NOMO-1 treated with DMSO at 0.1 percent for 48 hours (cell line): Measurements from ENCODE around the gene CTDSPL.
"Not testable (repeated sequence)": the region's sequence is repeated elsewhere in the genome, so short reads cannot be mapped to it uniquely, and the experiment has no call there.

Experiments
- DNase-seq: peaks from one replicate; lab custom pipeline; 2025; ENCODE audit not compliant: unreplicated experiment; lab: John Stamatoyannopoulos, UW

CTDSPL gene

GRCh38 chr3:37963635-37964034, 102.0 kb downstream of the CTDSPL start:
- DNase-seq: no peak

DNA sequence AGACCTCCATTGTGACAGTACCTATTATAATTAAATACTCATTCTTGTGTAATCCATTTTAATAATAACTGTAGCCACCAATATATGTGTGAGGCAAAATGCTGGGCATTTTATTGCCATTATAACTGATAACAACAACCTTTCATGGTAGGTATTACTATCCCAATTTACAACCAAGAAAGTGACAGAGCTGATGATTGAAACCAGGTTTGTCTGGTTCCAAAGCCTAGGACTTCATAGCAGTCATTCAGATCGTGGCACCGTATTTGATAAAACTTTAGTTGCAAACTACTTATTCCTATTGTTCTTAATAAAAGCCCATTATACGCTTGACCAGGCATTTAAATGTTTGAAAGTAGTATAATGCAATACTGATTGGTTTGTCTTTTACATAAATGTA, 102.5 kb downstream of the CTDSPL start:
- no peak for DNase-seq

DNA sequence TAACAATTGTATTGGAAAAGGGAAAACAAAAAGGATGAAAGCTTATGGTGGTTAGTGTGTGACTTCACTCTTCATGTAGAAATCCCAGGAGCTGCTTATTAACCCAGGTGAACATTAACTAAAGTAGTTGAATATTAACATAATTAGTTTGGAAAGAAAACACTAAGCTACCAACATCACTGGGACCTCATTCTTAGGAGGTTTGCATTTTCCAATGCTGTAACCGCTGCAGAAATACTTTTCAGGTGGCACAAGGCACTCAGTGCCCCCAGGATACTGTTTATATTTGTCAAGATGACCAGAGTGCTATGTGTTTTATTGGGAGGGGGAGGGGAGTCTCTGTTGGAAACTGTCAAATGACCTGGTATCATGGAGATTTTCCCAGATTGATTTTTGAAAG, 103.0 kb downstream of the CTDSPL start:
- DNase-seq: no peak

GRCh38 chr3:37967260-37967881, 105.7 kb downstream of the CTDSPL start:
- peak; percentile 56 for DNase-seq

GRCh38 chr3:37968199-37968598, 106.5 kb downstream of the CTDSPL start:
- DNase-seq: no peak

DNA sequence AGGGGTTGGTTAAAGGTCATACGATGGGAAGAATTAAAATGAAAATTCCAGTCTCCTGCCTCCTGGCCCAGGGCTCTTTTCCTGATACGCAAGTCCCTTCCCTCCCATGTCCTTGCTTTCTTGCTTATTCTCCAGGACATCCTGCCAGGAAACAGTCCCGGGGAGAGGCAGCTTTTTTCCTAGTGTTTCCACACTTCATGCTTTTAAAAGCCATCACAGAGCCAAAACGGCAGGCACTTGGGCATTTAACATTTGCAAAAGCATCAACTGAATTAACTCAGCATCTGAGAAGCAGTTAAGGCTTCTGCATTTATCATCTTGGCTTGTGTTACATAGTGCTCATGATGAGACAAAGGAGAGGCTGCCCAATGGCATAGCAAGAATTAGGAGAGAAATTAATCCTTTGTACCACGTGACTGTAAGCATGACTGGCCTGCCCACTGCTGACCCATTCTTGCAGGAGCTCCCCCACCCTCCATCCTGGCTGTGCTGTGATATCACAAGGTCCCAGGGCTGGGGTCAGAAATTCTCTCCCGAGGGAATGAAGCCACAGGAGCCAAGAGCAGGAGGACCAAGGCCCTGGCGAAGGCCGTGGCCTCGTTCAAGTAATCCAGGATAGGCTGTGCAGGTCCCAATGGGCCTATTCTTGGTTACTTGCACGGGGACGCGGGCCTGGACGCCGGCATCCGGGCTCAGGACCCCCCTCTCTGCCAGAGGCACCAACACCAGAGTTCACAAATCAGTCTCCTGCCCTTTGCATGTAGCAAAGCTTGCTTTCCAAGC, 107.3 kb downstream of the CTDSPL start:
- no peak for DNase-seq

DNA sequence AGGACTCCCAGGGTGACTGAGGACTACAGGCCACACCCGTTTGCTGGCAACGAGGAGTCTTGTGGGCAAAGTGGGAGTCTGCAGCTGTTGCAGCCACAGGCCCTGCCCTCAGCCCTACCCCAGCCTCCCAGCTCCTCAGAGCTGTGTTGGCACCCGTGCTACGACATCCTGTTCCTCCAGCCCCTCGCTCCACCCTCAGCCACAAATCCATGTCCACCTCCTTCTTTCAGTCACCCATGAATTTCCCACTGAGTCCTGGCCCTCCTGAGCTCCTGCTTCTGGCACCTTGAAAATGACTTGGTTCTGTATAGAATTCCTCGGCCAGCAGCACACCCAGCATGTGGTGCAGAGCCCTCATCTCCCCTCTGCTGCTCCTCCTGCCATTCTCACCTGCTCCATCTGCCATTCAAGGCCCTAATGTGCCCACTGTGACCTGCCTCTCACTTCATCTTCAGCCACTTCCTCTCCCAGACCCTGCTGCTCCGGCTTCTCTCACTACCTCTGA, 108.0 kb downstream of the CTDSPL start:
- no peak for DNase-seq

DNA sequence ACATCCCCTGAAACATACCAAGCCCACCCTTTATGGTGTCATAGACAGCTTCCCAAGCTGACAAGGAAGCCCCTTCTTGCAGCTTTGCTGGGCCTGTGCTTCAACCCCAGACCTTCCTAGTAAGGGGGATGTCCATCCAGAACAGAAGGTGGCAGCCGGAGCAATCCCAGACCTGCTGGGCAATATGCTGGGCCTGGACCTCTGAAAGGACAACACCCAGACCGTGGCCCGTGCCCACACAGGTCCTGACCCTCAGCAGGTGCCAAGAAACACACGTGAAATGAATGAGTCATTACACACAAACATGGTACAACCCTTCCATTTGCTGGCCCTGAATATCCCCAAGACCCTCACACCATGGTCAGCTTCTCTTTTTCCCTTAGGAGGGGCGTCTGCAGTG, 109.1 kb downstream of the CTDSPL start:
- no peak for DNase-seq

GRCh38 chr3:37971467-37971866, 109.8 kb downstream of the CTDSPL start:
- no peak for DNase-seq

GRCh38 chr3:37972056-37972455, 110.4 kb downstream of the CTDSPL start:
- DNase-seq: not testable (repeated sequence)

DNA sequence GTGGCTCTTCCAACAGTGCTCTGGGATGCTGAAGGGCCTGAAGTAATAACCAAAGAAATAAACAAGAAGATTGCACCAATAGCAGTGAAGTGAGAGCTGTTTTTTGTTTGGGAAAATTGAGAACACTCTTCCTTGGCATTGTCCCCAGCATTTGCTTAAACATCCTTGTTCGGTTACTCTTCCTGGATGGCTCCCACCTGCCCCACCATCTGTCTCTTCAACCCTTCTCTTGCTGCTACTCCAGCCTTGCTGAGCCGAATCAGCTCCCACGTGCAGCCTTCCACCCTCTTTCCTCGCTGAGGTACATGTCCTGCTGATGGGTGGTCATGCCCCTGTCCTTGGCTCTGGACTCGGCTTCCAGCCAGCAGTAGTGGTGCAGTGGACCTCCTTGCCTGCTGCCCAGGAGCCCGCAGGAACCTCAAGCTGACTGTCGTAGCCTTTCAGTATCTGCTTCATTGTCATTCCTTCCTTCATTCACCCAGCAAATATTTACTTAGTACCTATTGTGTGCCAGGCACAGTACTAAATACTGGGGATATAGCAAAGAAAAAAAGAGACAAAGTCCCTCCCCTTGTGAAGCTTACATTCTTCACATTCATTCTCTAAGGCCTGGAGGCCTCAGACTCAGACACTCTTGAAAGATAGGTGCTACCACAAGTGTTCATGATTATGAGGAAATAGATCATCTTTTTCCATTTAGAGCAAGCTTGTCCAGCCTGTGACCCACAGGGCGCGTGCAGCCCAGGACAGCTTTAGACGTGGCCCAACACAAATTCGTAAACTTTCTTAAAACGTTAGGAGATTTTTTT, 111.8 kb downstream of the CTDSPL start:
- no peak for DNase-seq

- peak; percentile 63 for DNase-seq
Observed at GRCh38 chr3:37974121-37975083, 112.7 kb downstream of the CTDSPL start.

DNA sequence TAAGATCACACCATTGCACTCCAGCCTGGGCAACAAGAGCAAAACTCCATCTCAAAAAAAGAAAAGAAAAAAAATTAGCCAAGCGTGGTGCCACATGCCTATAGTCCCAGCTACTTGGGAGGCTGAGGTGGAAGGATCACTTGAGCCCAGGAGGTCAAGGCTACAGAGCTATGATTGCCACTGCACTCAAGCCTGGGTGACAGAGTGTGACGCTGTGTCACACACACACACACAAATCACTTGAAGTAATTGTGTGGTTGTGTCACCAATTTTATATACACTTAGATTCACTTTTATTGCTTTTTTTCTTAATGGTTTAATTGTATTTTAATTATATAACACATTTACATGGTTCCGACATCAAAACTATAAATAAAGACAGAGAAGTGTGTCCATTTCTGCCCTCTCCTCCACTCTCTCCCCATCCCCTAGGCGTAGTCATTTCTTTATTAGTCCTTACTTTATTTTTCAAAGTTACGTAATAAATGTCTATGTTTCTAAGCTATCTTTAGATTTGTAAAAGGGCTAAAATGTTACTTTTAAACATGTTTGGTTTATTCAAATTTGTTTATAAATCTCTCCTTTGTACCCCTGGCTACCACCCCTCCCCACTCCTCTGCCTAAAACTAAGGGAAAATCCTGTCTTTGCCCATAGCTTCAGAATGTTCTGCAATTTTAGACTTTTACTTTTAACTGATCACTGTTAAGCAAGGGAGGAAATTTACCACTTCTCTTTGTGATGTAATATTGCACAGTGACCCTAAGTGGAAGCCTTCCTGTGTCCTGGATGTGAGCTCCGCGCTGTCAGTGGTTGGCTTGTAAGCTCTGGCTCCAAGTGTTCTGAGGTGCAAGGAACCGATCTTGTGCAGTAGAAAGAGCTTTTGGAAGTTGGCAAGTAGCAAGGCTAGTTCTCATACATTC, 118.1 kb downstream of the CTDSPL start:
- peak; percentile 92 for DNase-seq

DNA sequence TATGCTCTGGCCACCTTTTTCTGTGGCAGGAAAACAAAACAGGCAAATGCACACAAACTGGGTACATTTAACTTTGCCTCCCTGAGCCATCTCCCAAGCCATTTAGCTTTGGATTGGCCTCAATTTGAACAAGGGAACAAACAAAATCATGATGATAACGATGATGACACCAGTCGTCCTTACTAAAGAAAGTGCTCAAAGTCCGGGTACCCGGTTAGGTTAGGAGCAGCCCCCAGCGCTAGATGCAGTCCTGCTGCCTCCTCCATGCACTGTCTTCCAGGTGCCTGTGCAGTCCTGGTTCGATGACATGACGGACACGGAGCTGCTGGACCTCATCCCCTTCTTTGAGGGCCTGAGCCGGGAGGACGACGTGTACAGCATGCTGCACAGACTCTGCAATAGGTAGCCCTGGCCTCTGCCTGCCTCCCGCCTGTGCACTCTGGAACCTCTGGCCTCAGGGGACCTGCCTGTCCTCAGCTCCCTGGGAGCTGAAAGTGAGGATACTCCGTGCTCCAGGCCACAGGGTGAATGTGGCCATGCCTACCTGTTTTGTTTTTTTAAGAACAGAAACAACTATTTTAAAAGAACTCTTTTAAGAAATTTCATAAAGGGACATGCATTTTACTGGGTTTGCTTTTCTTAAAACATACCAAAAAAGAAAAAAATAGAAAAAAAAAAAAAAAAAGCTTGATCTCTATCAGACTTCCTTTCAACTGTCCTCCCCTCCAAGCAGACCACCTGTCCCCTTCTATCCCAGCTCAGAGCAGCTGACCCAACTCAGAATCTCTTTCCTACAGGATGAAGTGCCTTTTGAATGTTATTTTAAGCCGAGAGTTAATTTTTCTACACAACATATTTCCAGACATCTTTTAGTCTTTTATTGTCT, 119.0 kb downstream of the CTDSPL start:
- DNase-seq: no peak

- no peak for DNase-seq
Observed at GRCh38 chr3:37981348-37981664, 119.6 kb downstream of the CTDSPL start.

- DNase-seq: no peak
Observed at GRCh38 chr3:37982331-37982730, 120.7 kb downstream of the CTDSPL start.

DNA sequence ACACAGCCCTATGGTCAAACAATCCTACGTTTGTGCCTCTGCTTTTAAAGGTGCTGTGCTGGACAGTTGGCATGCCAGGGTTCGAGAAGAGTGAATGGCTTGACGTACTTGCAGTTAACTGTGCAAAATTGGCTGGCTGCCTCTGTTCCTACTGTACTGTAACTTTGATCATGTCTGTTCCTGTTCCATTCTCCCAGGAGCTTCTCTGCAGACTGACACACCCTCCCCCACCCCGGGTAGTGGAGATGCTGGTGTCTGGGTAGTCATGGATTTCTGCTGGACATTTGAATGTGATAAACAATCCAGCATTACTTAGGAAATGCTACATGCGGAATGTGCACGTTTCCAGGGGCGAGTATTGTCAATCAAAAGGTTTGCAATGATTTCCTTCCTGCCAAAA, 122.4 kb downstream of the CTDSPL start:
- DNase-seq: no peak

DNA sequence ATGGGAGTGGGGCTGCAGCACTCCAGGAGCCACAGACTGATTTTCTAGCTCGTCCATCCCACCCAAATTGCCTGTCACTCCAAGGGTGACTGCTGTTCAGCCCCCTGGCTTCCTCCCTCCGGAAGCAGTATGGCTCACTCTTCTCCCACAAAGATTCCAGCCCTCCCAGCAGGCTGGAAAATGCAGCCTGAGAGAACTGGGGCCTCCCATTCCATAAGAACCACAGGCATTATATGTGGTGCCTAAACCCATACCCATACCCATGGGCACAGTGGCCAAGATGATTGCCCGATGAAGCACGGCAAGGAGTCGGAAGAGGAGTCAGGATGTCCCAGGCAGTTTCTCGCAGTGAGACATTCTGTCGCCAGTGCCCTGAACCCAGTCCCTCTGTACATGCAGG, 122.9 kb downstream of the CTDSPL start:
- DNase-seq: no peak
